ENCODE results near the gene MAP3K14. TPM values are rescaled to one million over a fixed set of nuclear protein-coding genes. Genes with fewer than 3 reads are reported as not detected.

The MAP3K14 gene
- total RNA-seq, 1 experiment from 2014 or later, result 7.8 TPM

DNA sequence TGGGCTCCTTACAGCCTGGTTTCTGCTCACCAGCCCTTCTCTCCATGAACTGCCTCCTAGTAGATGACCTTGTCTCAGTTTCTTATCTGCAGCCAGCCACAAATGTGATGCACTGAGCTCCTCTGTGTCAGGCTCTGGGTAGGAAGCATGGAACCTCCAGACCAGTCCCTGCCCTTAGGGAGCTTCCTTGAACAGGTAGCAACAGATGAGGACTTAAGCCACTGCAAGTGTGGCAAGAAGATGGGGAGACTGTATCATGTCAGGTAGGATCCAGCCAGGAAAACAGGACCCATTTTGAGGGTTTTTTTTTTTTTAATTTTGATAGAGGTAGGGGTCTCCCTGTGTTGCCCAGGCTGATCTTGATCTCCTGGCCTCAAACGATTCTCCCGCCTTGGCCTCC, 5.3 kb upstream of the MAP3K14 start:
- Histone ChIP-seq H2BK120ac (ENCODE audit: low read depth, low read length, poor library complexity, severe bottlenecking) (no peak overlapping the region), H3K14ac (ENCODE audit: insufficient read depth, low read length) (no peak overlapping the region), H3K23ac (ENCODE audit: insufficient read length, low read depth, low read length) (no peak overlapping the region), H3K79me1 (ENCODE audit: insufficient read depth, low read depth, low read length, poor library complexity, severe bottlenecking) (no peaks in the 10 kb centered on the region), H3K4ac (ENCODE audit: low read depth, low read length) (no peak overlapping the region), H2AFZ (ENCODE audit: low read length) (no peak overlapping the region), H2AK5ac (ENCODE audit: insufficient read length, low read length) (no peak overlapping the region), H3K23me2 (ENCODE audit: insufficient read length, low read depth, low read length, poor library complexity, severe bottlenecking) (peaks cover 6% of the 10 kb centered on the region), H4K5ac (ENCODE audit: insufficient read length, low read depth, low read length) (no peak overlapping the region), H3K18ac (ENCODE audit: insufficient read length, low read depth, low read length) (no peak overlapping the region), H2BK15ac (ENCODE audit: low read depth, low read length) (no peak overlapping the region), H2BK20ac (ENCODE audit: low read depth, low read length, poor library complexity, severe bottlenecking) (no peak overlapping the region), H3K27ac (ENCODE audit: insufficient read length, low read depth, low read length) (no peak overlapping the region), H3K4me1 (ENCODE audit: insufficient read depth, low read length) (no peaks in the 10 kb centered on the region), H3K56ac (ENCODE audit: insufficient read length, low read depth, low read length) (no peak overlapping the region), H3K9me3 (ENCODE audit: control insufficient read depth, low read depth, low read length) (no peaks in the 10 kb centered on the region), H4K91ac (ENCODE audit: insufficient read length, low read depth, low read length) (no peak overlapping the region), H2BK5ac (ENCODE audit: insufficient read length, low read length) (no peak overlapping the region), H2BK12ac (ENCODE audit: insufficient read length, low read depth, low read length) (no peak overlapping the region), H4K8ac (replicated peaks; ENCODE audit: insufficient read length, low read depth, low read length) (no peak overlapping the region), H3K79me2 (ENCODE audit: insufficient read depth, low read length) (no peaks in the 10 kb centered on the region), H3K27me3 (ENCODE audit: insufficient read depth, low read length) (no peaks in the 10 kb centered on the region), H3T11ph (ENCODE audit: low read length) (no peak overlapping the region), H3K4me2 (ENCODE audit: insufficient read depth, insufficient read length, low read length) (no peak overlapping the region), H3K9ac (ENCODE audit: extremely low read depth, insufficient read length, low read length) (no peak overlapping the region), H4K20me1 (ENCODE audit: control insufficient read depth, insufficient read depth, insufficient read length) (no peaks in the 10 kb centered on the region)
- no peak overlapping the region for H3K27ac Mint-ChIP-seq
- WGBS (ENCODE audit: extremely low coverage, insufficient read length, low lambda C conversion rate), result no CpG with 5 or more reads among the region's 2 CpGs
- TF ChIP-seq, protein P1, sequence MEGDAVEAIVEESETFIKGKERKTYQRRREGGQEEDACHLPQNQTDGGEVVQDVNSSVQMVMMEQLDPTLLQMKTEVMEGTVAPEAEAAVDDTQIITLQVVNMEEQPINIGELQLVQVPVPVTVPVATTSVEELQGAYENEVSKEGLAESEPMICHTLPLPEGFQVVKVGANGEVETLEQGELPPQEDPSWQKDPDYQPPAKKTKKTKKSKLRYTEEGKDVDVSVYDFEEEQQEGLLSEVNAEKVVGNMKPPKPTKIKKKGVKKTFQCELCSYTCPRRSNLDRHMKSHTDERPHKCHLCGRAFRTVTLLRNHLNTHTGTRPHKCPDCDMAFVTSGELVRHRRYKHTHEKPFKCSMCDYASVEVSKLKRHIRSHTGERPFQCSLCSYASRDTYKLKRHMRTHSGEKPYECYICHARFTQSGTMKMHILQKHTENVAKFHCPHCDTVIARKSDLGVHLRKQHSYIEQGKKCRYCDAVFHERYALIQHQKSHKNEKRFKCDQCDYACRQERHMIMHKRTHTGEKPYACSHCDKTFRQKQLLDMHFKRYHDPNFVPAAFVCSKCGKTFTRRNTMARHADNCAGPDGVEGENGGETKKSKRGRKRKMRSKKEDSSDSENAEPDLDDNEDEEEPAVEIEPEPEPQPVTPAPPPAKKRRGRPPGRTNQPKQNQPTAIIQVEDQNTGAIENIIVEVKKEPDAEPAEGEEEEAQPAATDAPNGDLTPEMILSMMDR (conservative IDR thresholded peaks at IDR 0.05), result no peak
- no peaks in the 10 kb centered on the region for H3K9me3 Mint-ChIP-seq
- DNase-seq, result no peak
- no peaks in the 10 kb centered on the region for H3K36me3 Mint-ChIP-seq (ENCODE audit: insufficient read depth in 1 of 3, low read depth in 3 of 3)
- H3K4me1 Mint-ChIP-seq, result peaks cover 4 to 8% of the 10 kb centered on the region in 2 experiments; a peak in 3 of 4 replicates
- H3K4me3 Mint-ChIP-seq, result no peak overlapping the region
- H3K27me3 Mint-ChIP-seq (ENCODE audit: low read depth), result peaks cover 19% of the 10 kb centered on the region
